Right atrium auricular region (tissue), 2 donors: ENCODE data around the gene DLG5. TPM values are rescaled to one million over a fixed set of nuclear protein-coding genes. Genes with fewer than 3 reads are reported as not detected.

Source experiments
- DNase-seq: peaks from one replicate; pipeline ENCODE4 v3.0.0-alpha.2; 2019; ENCODE audit warnings: low spot score
- H3K27ac ChIP-seq, 2 donors: fragments of 200-600 bp; sonication (generic); 1 replicate in 1 of 2; 2 replicates in 1 of 2; pipeline ENCODE4 v1.5.1; 2016 to 2019
- H3K27me3 ChIP-seq, 2 donors: fragments of 200-600 bp; sonication (generic); one replicate each; pipeline versions ENCODE4 v1.5.1 to v1.6.0; 2017 to 2019
- H3K36me3 ChIP-seq: fragments of 200-600 bp; sonication (generic); one replicate; pipeline ENCODE4 v1.5.1; 2016
- H3K4me1 ChIP-seq, 2 donors: fragments of 200-600 bp; sonication (generic); one replicate each; pipeline versions ENCODE4 v1.5.1 to v1.6.0; 2017 to 2019
- H3K4me3 ChIP-seq, 2 donors: fragments of 200-600 bp; sonication (generic); 1 replicate in 1 of 2; 2 replicates in 1 of 2; pipeline ENCODE4 v1.5.1; 2017 to 2019; ENCODE audit warnings: mild to moderate bottlenecking in 1 of 2, moderate library complexity in 1 of 2
- H3K9me3 ChIP-seq, 2 donors: fragments of 200-600 bp; sonication (generic); one replicate each; pipeline ENCODE4 v1.5.1; 2019
- total RNA-seq, 2 donors: library from RNA; depleted of rRNA; stranded (reverse); fragments of >200 nt; gene quantifications; one replicate each; pipeline ENCODE4 v1.1.0, GENCODE V29; 2016
- TF ChIP-seq, protein P1 (sequence below), 2 donors: fragments of 200-600 bp; sonication (generic); IDR thresholded peaks; one replicate each; pipeline ENCODE4 v1.5.1; 2019; ENCODE audit warnings: antibody characterized with exemption in 2 of 2

Gene DLG5
- total RNA-seq, 2 donors from 2014 or later: 10.5 to 20.4 TPM

DNA sequence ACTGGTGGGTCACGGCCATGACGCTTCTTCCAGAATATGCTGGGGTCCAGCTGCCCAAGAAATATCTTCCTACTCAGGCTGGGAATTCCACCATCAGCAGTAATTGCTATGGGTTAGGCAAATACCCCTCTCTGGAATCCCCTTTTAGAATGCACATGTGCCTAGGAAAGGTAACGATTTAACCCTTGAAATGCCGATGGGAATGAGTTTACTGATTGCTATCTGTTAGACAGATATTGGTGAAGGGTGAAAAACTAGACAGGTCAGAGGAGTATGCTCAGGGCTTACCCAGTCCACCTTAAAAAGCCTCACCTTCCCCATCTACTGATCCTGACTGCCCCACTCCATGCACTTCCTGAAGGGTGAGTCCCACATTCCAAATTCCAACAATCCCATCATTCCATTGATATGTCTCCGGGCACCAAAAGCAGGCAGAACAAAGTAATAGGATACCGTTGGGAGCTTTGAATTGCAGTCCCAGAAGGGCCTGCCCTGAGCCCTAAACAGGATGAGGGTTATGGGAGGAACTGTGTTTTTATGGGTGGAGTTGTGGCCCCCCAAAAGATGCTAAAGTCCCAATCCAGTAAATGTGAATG lies 59.3 kb downstream of the DLG5 start:
- H3K4me3 ChIP-seq: no peak overlapping the region
- no peak overlapping the region for H3K27ac ChIP-seq
- no peaks in the 10 kb centered on the region for H3K27me3 ChIP-seq
- peaks cover 0 to 9% of the 10 kb centered on the region in 2 donors for H3K4me1 ChIP-seq
- TF ChIP-seq, protein P1, sequence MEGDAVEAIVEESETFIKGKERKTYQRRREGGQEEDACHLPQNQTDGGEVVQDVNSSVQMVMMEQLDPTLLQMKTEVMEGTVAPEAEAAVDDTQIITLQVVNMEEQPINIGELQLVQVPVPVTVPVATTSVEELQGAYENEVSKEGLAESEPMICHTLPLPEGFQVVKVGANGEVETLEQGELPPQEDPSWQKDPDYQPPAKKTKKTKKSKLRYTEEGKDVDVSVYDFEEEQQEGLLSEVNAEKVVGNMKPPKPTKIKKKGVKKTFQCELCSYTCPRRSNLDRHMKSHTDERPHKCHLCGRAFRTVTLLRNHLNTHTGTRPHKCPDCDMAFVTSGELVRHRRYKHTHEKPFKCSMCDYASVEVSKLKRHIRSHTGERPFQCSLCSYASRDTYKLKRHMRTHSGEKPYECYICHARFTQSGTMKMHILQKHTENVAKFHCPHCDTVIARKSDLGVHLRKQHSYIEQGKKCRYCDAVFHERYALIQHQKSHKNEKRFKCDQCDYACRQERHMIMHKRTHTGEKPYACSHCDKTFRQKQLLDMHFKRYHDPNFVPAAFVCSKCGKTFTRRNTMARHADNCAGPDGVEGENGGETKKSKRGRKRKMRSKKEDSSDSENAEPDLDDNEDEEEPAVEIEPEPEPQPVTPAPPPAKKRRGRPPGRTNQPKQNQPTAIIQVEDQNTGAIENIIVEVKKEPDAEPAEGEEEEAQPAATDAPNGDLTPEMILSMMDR (IDR thresholded peaks at IDR 0.05): no peak
- no peaks in the 10 kb centered on the region for H3K9me3 ChIP-seq
- no peak for DNase-seq
- peaks cover 9% of the 10 kb centered on the region for H3K36me3 ChIP-seq

DNA sequence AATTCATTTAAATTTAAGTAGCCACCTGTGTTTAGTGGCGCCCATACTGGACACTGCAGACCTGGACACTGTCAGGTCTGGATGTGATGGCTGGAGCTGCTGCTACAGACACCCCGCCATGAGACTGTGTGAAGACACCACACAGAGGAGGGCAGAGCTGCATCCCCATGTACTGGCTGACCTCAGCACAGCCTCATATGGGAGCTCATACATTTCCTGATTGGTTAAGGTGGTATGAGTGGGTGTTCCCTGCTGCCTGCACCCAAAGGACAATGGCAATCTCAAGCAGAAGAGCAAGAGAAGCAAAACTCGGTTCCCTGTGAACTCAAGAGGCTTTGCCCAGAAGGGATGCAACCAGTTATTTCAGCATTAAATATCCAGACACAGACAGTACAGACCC lies 60.0 kb downstream of the DLG5 start:
- Histone ChIP-seq H3K4me1 (peaks cover 0 to 5% of the 10 kb centered on the region in 2 donors), H3K27me3 (no peaks in the 10 kb centered on the region)

DNA sequence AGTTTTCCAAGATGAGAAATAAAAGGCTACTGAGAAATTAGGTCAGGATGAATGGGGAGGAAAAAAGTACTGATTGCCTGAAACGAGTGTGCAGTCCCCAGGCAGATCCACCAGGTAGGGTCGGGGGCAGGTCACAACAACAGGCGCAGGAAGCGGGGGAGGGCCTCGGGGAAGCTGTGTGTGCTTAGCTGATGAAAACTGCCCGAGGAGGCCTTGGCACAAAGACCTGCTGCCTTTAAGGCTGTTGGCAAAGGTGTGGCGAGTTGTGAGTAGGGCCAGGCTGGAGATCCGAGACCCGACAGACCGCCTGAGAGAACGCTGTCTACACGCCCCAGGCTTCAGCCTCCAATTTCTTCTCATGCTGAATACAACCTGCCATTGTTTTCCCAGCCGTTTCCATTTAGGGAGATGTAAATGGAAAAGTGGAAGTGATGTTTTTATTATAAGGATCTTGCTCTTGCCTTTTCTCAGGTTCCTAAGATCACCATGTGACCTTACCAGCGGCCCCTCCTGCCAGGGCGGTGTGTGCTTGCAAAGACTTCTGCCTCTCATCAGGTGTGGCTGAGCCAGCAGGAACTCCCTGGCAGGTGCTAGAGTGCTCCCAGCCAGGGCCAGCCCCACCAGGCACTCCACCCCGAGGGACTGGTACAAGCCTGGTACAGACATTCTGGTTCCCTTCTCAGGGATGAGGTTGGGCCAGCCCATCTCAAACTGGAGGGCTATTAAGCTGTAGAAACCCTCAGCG lies 60.8 kb downstream of the DLG5 start:
- H3K36me3 ChIP-seq: peaks cover 9% of the 10 kb centered on the region
- DNase-seq: no peak
- no peaks in the 10 kb centered on the region for H3K27me3 ChIP-seq
- TF ChIP-seq, protein P1 (IDR thresholded peaks at IDR 0.05): no peak
- H3K9me3 ChIP-seq: no peaks in the 10 kb centered on the region
- H3K27ac ChIP-seq: no peak overlapping the region
- peaks cover 0 to 5% of the 10 kb centered on the region in 2 donors for H3K4me1 ChIP-seq
- no peak overlapping the region for H3K4me3 ChIP-seq

More for the DNA sequence above, 60.0 kb downstream of the DLG5 start:
- no peak overlapping the region for H3K27ac ChIP-seq
- H3K36me3 ChIP-seq: peaks cover 9% of the 10 kb centered on the region
- no peak for DNase-seq
- TF ChIP-seq, protein P1 (IDR thresholded peaks at IDR 0.05): no peak
- no peak overlapping the region for H3K4me3 ChIP-seq
- H3K9me3 ChIP-seq: no peaks in the 10 kb centered on the region

DNA sequence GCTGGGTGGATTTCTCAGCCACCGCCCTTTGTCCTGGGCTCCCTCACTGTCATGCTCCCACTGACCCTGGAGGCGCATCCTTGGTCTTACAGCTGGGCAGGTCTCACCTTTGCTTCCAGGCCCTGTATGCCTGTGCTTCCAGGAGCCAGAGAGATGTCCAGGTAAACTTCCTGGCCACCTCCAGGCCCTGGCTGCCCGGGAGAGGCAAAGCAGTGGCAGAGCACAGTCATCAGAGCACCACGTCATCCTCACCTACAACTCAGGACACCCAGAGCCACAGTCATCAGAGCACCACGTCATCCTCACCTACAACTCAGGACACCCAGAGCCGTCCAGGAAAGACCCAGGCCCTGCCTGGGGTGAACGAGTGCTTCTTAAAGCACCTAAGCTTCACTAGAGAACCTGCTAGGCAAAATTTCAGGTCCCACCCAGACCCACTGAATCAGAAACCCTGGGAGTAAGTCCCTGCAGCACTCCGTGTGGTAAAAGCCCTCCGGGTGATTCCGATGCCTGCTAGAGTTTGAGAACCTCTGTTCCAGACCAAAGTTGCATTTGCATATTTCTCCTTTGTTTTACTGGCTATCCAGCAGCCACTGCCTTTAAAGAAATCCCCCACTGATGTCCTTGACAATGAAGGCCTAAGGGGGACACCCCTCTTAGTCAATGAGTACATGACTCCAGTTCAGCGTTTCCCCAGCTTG lies 62.3 kb downstream of the DLG5 start:
- Histone ChIP-seq H3K4me3 (no peak overlapping the region), H3K27me3 (no peaks in the 10 kb centered on the region), H3K4me1 (no peaks in the 10 kb centered on the region), H3K27ac (no peak overlapping the region), H3K36me3 (peaks cover 9% of the 10 kb centered on the region), H3K9me3 (no peaks in the 10 kb centered on the region)
- no peak for DNase-seq
- TF ChIP-seq, protein P1 (IDR thresholded peaks at IDR 0.05): no peak

DNA sequence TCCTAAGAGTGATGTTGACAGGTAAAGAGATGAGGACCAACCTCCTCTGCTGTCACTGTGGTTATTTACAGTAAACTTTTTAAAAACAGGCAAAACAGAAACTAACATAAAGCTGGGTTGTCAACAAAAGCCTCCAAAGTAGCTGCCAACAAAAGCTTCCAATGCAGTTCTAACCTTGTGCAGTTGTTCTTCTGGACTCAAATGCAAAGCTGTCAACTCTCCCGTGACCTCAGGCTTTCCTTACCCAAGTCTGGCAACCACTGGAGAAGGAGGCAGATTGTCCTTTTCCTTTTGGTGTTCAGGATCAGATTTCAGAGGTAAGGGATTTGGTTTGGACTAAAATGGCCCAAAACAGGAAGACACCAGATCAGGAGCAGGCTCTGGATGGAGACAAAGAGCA lies 63.1 kb downstream of the DLG5 start:
- H3K4me3 ChIP-seq: no peak overlapping the region
- H3K9me3 ChIP-seq: no peaks in the 10 kb centered on the region
- H3K27me3 ChIP-seq: no peaks in the 10 kb centered on the region
- no peaks in the 10 kb centered on the region for H3K4me1 ChIP-seq
- TF ChIP-seq, protein P1 (IDR thresholded peaks at IDR 0.05): no peak
- DNase-seq: no peak
- H3K36me3 ChIP-seq: peaks cover 9% of the 10 kb centered on the region
- H3K27ac ChIP-seq: no peak overlapping the region
